Fibroblast of skin of back (primary cell): ENCODE data around the gene PPARA. TPM values are rescaled to one million over a fixed set of nuclear protein-coding genes. Genes with fewer than 3 reads are reported as not detected.
A peak's percentile ranks its signal among the peaks of the same experiment; 100 is the strongest.

ENCODE experiments used
- DNase-seq: peaks from one replicate; pipeline ENCODE4 v3.0.0-alpha.2; 2013
- polyA plus RNA-seq, 2 experiments: library from polyadenylated mRNA; unstranded; fragments of 120-200 nt; gene quantifications; one replicate each; pipeline ENCODE4 v1.2.1, GENCODE V29; 2013; ENCODE audit not compliant: insufficient read length in 2 of 2

Gene PPARA
- 11.4 TPM for polyA plus RNA-seq (2013, experiment 1 of 2; ENCODE audit: insufficient read length)
- 15.7 TPM for polyA plus RNA-seq (2013, experiment 2 of 2; ENCODE audit: insufficient read length)

DNA sequence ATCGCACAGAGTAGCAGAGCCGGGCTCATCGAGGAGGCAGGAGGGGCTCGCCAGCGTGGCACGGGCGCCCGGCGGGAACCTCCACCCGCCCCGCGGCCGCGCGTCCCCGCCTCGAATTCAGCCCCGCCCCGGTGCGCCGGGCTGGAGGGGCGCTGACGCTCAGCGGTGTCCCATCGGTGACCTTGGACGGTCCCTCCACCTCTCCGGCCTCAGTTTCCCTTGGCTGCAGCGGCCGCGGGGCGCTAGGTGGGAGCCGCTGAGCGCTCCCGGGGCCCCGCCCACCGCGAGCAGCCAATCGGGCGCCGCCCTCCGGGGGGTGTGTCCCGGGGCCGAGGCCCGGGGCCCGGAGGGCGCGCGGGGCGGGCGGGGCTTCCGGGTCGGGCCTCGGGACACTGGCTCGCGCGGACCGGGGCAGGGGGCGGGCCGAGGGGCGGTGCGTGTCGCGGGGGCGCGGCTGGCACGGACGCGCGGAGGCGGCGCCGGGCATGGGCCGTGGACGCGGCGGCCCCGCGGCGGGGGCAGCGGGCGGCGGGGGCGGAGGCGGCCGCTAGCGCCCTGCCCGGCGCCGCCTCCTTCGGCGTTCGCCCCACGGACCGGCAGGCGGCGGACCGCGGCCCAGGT lies at the start of gene PPARA:
Gene PPARA, plus strand, starts transcription at position 493 of the 621 bp plus-strand sequence. CDS start 47,858 bp downstream, outside the sequence.
- peak; percentile 86 for DNase-seq

DNA sequence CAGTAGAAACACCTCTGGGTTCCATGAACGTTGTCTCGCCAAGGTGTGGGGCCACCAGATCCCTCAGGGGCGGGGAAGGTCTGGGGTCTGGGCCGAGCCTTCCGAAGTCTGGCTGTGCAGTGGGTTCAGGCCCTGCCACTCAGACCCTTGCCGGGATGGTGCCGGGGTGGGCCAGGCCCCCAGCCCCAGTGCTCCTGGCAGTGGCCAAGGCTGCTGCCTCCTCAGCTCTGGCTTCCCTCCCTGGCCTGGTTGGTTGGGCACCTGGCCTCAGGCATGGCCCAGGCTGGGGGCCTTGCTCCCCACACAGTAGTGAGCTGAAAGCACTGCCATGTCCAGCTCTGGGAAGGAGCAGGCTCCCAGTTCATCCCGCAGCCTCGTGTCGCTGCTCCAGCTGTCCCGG lies 48.2 kb upstream of the PPARA start:
- no peak for DNase-seq

DNA sequence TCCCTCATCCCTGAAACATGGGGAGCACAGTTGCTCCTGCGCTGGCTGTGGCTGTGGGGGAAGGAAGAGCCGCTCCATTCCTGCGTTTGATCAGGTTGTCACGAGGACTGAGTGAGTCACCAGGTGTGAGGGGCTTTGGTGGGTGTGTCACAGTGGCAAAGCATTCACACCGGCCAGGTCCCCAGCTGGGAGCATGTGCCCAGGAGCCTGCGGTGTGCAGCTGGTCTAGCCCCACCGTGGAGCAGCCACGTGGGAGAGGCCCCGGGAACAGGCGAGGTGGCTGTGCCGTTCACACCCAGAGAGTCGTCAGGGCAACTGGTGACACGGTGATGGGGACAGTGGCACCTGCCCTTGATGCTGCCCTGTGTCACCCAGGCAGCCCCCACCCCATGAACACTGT lies 47.6 kb upstream of the PPARA start:
- no peak for DNase-seq

DNA sequence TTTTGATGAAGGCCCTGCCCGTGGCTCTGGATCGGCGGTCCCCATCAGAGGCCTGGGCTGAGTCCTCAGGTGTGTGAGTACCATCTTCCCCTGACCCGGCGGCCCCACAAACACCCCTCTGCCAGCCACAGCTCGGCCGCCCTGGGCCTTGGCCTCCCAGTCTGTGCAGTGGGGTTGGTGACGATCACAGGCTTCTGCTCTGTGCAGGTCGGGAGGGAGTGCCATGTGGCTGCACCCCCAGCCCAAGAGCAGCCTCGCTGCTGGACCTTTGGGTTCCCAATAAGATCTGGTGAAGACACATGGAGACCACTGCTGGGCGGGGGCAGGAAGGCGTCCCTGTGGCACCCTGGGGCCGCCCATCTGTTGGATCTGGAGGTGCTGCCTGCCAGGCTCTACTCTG lies 47.1 kb upstream of the PPARA start:
- DNase-seq, result no peak

DNA sequence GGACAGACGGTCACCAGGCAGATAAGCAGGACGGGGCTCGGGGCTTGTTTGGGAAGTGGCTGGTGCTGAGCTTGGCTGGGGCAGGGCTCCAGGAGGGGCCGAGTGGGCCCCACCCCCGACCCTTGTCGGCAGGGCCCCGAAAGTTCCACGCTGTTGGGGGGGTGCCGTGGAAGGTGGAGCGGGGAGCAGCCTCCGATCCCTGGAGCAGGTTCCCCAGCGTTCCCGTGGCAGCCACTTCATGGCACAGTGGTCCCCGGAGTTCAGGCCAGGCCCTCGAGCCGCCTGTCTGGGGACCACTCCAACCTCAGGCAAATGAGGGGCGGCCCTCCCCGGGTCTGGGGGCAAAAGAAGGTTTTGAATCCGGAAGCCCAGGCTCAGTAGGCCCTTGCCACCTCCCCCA lies 46.7 kb upstream of the PPARA start:
- DNase-seq, result no peak

DNA sequence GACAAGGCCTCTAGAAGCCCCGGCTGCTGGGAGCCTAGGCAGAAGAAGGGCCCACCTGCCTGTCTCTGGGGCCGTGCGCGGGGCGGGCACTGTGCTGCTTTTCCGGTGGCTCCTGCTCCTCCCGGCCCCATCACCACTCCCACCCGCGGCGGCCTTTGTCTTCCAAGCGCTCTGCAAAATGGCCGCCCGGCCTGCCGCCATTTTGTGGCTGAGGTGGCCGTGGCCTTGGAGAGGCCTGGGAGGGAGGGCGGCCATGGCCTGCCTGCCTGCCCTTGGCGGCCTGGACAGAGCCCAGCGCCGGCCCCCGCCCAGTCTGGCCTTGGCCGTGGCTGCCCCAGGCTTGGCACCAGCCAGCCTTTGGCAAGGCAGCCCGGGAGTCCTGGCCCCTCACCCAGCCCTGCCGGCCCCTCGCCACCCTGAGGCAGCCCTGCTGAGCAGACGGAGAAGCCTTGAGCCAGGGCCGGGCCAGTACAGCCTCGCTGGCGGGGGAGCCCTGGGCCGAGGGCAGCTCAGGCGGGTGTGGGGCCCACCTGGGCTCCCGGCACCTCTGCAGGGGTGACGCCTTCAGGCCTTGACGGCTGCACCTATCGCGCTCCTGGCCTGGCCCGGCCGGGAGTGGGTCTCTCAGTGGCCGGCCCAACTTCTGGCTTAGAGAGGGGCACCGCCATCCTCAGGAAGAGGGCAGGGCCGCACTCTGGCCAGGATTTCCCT lies 46.0 kb upstream of the PPARA start:
- no peak for DNase-seq

DNA sequence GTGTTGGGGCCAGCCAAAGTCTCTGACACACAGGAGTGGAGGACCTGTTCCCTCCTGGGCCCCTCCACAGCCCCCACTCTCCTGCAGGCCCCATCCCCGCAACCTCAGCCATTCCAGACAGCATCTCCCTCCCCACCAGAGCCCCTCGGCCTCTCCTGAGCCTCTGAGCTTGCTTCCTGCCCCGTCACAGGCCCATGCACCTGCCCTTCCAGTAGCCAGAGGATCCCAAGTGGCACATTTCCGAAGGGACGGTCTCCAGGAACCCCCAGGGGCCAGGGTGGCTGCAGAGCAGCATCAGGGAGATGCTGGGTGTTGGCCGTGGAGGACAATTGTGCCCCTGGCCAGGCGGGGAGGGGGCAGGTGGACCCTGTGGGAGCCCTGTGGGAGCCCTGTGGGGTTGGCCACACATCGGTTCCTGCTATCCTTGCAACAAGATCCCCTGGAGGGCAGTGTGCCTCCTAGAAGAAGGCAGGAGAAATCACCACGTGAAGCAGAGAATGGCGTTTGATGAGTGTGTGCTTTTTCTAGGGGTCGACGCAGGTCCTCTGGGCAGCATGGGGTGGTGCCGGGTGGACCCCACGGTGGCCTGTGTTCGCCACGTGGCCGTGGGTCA lies 45.3 kb upstream of the PPARA start:
- DNase-seq, result no peak

DNA sequence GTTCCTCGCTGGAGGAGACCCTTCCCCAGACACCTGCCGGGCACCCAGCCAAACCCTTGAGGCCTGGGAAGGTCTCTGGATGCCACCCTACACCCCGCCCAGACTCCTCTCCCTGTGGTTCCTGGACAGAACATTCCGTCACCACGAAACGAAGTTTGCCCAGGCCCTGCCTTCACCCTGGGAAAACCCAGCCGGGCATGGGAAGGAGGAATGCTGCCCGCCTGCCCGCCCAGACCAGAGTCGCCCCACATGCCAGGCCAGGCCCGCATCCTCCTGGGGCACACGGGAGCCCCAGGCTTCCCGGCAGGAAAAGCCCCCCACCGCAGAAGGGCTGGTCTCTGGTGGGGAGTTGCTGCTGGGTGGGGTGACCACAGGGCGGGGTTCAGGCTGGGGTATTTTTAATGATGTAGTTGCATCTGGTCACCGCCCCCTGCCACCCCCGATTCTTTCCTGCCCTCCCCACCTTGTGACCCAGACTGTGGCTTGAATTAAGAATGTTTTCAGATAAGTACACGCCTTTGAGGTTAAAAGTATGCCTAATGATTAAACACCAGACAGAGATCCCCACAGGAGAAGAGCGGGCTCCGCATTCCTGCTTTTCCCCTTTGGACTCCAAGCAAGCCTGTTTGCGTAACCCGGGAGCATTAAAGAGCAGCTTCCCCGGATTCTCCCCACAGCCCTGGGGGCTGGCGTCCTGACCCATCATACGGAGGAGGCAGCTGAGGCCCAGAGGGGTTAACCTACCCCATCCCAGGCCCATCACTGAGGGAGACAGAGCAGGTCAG lies 44.6 kb upstream of the PPARA start:
- DNase-seq, result peak; percentile 71

DNA sequence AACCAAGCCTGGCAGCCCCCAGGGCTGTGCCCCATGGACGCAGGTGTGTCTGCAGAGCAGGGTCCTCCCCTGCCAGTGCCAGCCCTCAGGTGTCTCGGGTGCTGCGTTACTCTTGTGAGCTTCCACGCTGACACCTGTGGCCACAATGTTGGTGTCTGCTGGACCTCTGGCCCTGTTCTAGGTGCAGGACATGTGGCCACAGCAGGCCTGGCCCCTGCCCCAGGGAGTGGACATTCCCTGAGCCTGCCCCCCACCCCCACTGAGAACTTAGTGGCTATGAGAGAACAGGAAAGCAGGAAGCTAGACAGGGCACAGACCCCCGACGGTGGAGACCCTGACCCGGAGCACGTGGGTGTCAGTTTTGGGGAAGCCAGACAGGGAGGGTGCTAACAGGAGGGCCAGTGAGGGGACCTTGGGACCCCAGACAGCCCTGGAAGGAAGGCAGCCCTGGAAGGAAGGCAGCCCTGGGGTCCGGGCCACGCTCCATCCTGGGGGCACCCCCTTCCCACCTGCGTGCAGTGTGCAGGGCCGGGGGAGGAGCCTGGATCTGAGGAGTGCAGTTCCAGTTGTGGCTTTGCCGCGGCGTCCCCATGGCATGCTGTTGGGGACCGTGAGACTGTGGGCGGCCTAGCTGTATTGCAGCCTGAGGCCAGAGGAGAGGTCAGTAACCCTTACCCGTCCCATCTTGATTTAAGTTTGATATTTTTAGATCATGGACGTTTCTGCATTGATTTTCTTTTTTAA lies 43.9 kb upstream of the PPARA start:
- no peak for DNase-seq

DNA sequence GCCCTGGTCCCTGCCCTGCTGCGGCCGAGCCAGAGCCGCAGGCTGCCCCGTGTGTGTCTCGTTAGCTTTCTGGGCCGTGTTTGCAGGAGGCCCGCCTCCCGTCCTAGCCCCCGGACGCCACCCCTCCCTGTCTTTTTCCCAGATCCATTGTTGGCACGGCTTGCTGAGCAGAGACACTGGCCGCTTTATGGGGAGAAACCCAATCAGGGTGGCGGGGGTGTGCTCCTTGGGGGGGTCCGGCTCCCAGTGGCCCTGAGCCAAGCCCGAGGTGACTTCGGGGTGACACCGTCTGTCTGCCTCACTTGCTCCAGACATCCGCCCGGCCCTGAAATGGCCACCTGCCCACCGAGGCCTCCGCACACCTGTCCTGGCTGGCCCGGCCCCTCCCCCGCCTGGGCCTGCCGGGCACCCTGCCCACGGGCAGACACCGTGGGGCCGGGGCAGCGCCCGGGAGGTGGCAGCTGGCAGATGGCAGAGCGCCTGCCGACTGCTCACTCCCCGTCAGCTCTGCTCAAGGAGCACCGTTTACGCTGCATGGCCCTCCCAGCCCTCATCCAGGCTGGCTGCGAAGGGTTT lies 43.1 kb upstream of the PPARA start:
- DNase-seq, result no peak

DNA sequence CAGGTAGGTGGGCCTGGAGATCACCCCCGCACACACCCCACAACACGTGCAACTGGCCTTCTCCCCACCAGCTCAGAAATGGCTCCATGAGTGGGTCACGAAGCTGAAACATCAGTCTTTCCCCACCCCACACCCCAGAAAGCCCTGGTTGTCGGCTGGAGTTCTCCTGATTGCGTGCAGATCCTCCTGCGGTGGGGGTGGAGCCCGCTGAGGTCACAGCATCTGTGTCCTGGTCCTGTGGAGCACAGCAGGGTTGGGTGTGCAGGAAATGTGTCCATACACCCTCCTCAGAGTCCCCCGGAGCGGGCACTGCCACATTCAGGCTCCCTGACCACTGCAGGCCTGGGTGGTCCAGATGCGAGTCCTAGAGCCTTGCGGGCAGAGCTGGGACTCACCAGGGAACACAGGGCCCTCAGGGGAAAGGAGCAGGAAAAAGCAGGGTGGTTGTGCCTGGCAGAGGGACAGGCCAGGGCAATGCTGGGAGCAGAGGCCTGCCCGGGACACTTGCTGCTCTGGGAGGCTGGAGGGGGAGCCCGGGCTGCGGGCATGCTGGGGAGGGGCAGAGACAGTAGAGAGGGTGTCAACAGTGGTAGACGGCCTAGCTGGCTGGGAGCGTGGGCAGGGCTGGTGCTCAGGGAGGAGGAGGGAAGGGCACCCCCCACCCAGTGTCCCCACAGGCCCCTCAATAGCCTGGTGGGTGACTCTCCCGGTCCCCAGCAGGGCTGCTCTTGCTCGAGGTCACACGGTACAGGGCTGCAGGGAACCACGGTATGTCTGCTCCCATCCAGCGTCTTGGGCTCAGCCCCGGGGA lies 42.4 kb upstream of the PPARA start:
- DNase-seq, result peak; percentile 47

DNA sequence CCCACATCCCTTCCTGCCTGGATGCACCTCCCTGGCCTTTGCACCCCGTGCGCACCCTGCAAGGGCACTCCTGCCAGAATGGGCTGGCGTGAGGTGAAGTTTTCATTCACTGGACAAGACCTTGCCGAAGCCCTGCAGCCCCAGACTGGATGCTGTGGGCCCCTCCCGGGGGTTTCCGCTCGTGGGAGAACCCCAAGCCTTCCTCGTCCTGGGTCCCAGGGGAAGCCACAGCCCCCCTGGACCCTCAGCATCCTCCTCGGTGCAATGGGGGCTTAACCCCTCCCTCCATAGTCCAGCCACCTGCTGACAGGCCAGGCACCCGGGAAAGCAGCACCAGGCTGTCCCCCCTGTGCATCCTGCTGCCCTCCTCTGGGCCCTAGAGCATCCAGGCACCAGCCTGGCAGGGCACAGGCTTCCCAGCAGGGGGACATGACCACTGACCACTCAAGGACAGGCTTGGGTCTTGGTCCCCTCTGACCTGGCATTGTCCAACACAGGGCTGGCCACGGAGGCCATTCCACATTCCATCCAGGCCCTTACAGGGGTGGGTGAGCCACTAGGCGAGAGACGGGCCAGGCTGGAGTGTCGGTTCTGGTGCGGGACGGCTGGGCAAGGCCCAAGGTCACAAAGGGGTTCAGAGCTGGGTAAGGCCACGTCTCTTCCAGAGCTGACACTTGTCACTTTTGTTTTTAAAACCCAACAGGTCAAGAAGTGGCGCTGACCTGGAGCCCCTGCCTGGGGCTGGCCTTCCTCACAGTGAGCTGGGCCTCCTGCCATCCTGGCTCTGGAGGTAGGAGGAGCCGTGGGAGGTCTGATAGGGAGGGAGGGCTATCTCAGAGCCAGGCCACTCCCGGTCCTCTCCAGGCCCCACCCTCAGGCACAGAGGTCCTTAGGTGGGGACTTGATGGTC lies 41.5 kb upstream of the PPARA start:
- no peak for DNase-seq

DNA sequence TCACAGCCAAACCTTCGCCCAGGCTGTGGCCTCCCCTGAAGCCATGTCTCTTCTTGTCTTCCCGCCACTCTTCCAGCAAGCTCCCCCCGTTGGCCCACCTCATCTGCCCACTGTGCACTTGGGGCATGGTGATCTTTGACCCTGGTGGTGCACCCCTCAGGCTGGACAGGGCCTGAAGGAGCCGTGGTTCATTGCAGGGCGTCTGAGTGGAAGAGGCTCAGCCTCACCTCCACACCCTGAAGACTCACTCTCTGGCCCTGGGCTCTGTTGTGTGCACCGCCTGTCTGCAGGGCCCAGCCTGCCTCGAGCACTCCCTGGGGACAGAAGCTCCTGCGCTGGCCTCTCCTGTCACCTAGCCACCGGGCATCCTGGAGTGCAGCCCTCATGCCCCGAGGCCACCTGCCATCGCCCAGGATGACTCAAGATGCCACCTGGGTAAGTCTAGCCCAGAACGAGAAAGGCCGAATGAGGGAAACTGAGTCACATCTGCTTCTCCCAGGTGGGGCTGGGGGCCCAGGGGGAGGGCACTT lies 40.8 kb upstream of the PPARA start:
- no peak for DNase-seq

DNA sequence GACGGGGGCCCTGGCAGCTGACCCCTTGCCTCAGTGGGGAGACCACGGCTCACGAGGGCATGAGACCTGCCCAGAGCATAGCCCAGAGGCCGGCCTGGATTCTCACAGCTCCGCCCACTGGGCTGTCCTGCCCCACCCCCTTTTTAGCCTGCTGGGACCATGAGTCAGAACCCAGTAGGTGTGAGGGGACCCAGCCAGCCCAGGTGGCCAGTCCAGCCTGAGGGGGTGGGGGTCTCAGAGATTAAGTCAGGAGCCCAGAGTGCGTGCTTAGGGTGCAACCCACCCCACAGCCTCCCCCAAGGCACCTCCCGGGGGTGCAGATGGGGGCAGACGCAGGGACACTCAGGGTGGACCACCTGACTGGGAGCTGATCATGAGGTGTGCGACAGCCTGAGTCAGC lies 40.1 kb upstream of the PPARA start:
- no peak for DNase-seq

DNA sequence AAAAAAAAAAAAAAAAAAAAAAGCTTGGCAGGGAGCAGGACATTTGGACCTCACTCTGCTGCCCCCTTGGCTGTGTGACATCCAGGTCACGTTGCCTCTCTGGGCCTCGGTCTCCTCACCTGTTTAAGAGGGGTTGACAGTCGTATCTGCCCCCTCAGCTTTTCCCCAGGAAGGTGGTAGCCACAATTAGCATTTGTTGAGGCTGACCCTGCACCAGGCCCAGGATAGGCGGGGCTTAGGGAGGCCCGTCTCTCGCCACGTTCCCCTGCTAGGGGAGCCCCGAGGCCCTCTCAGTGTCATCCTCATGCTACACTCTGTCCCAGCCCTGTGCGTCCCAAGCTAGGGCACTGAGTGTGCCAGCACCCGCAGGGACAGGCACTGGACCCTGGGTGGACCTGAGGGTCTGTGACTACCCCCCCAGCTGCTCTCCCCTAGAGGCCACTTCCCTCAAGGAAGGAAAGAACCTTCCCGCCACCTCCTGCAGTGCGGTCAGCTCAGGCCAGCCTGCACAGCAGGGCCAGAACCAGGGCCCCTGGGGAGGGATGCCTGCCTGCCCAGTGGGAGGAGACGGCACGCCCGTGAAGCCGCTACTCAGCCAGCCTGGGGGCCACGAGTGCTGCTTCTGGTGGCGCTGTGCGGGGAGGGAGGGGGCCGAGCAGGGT lies 38.5 kb upstream of the PPARA start:
- no peak for DNase-seq

DNA sequence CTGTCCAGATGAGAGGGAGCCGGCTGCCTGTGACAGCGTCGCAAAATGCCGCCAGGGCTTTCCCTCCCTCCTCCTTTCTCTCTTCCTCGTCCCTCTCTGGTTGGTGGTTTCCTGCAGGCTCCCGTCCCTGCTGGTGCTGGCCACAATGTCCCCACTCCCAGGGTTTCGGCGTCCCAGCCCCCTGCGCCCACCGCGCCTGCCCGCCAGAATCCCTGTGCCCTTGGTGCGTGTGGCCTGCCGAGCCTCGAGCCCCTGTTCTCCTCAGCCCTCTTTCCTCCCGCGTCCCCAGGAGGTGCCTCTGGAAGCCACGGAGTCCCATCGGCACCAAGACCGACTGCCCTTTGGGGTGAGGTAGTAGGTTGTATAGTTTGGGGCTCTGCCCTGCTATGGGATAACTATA lies 37.9 kb upstream of the PPARA start:
- no peak for DNase-seq

DNA sequence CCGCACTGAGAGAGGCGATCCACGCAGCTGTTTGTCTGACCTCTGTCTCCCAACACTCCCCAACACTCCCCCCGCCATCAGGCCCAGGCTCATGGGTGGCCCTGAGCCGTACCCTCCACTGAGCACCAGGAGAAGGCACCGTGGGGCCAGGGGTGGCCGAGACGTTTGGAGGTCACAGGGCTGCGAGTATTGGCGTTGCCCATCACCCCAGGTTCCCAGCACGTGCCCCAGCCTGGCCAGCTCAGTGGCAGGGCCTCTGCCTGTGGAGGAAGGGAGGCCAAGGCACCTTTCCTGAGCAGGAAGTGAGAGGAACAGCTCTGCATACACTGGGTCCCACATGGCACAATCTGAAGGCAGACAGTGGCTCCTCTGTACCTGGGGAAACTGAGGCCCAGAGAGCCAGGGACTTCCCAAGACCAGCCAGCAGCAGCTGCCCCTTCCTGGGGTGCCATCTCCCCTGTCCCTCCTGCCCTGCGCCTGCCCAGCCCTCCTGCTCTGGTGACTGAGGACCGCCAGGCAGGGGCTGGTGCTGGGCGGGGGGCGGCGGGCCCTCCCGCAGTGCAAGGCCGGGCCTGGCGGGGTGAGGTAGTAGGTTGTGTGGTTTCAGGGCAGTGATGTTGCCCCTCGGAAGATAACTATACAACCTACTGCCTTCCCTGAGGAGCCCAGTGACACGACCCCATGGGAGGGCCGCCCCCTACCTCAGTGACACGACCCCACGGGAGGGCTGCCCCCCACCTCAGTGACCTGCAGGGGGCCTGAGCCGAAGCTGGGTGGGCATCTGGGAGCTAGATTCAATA lies 37.0 kb upstream of the PPARA start:
- DNase-seq, result no peak

DNA sequence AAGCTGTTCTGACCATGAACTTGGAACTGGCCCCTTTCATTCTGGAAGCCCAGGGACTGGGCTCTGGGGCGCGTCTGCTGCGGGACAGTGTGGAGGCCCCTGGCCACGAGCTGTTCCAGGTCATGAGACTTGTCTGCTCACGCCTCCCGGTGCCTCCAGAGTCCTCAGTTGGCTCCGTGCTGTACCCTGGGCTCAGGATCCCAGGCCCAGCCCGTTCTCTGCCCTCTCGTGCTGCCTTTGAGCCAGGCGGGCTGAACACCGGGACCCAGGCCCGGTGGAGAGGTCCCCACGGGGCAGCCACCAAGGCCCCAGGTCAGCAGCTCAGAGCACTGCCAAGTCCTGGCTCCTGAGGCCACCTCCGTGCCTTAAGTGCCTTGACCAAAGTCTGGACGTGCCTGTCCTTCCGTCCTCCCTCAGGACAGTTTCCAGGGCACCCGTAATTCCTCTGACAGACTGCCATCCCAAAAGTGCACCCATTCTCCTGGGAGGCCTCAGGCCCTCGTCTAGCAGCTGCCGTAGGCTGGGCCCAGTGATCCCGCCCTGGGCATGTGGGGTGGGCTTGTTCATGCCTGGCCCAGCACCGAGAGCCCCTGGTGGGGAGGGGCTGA lies 36.3 kb upstream of the PPARA start:
- no peak for DNase-seq
